Measurements from ENCODE around the gene LINC00237.

- TF ChIP-seq, protein P1, sequence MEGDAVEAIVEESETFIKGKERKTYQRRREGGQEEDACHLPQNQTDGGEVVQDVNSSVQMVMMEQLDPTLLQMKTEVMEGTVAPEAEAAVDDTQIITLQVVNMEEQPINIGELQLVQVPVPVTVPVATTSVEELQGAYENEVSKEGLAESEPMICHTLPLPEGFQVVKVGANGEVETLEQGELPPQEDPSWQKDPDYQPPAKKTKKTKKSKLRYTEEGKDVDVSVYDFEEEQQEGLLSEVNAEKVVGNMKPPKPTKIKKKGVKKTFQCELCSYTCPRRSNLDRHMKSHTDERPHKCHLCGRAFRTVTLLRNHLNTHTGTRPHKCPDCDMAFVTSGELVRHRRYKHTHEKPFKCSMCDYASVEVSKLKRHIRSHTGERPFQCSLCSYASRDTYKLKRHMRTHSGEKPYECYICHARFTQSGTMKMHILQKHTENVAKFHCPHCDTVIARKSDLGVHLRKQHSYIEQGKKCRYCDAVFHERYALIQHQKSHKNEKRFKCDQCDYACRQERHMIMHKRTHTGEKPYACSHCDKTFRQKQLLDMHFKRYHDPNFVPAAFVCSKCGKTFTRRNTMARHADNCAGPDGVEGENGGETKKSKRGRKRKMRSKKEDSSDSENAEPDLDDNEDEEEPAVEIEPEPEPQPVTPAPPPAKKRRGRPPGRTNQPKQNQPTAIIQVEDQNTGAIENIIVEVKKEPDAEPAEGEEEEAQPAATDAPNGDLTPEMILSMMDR (IDR thresholded peaks at IDR 0.05), result no peak
- TF ChIP-seq POLR2A (IDR thresholded peaks at IDR 0.05) (no peak), EP300 (IDR thresholded peaks at IDR 0.05) (no peak)
Measured at GRCh38 chr20:21113697-21114096, 7.5 kb upstream of the LINC00237 start.

Data from ovary (tissue), 3 donors.